ENCODE data around the gene PARP1. TPM values are rescaled to one million over a fixed set of nuclear protein-coding genes. Genes with fewer than 3 reads are reported as not detected.
A peak's percentile ranks its signal among the peaks of the same experiment; 100 is the strongest.
"Not testable (repeated sequence)": the region's sequence is repeated elsewhere in the genome, so short reads cannot be mapped to it uniquely, and the experiment has no call there.

Gene PARP1
- total RNA-seq, 1 donor = 89.4 TPM

- no peak for DNase-seq (ENCODE audit: low read depth)
- H3K4me3 ChIP-seq (ENCODE audit: low read depth, low read length) = no peak overlapping the region
- TF ChIP-seq CTCF (IDR thresholded peaks at IDR 0.05; ENCODE audit: insufficient read depth, low read depth, low read length) = no peak
Observed at GRCh38 chr1:226349081-226349480, 58.8 kb downstream of the PARP1 start.

- no peak for TF ChIP-seq CTCF (IDR thresholded peaks at IDR 0.05; ENCODE audit: insufficient read depth, low read depth, low read length)
- no peak overlapping the region for H3K4me3 ChIP-seq (ENCODE audit: low read depth, low read length)
- DNase-seq (ENCODE audit: low read depth) = no peak
Observed at GRCh38 chr1:226344441-226345259, 63.2 kb downstream of the PARP1 start.

- no peak for TF ChIP-seq CTCF (IDR thresholded peaks at IDR 0.05; ENCODE audit: insufficient read depth, low read depth, low read length)
- DNase-seq (ENCODE audit: low read depth) = no peak
Observed at GRCh38 chr1:226342656-226343055, 65.2 kb downstream of the PARP1 start.

GRCh38 chr1:226340111-226340510 is 67.8 kb downstream of the PARP1 start:
- not testable (repeated sequence) for DNase-seq (ENCODE audit: low read depth); H3K4me3 ChIP-seq (ENCODE audit: low read depth, low read length)

More at GRCh38 chr1:226342656-226343055, 65.2 kb downstream of the PARP1 start:
- H3K4me3 ChIP-seq (ENCODE audit: low read depth, low read length) = no peak overlapping the region

GRCh38 chr1:226337276-226337875 is 70.5 kb downstream of the PARP1 start:
- no peak for DNase-seq (ENCODE audit: low read depth)
- TF ChIP-seq CTCF (IDR thresholded peaks at IDR 0.05; ENCODE audit: insufficient read depth, low read depth, low read length) = no peak

GRCh38 chr1:226335661-226336060 is 72.2 kb downstream of the PARP1 start:
- no peak overlapping the region for H3K4me3 ChIP-seq (ENCODE audit: low read depth, low read length)
- DNase-seq (ENCODE audit: low read depth) = no peak
- TF ChIP-seq CTCF (IDR thresholded peaks at IDR 0.05; ENCODE audit: insufficient read depth, low read depth, low read length) = no peak

More at GRCh38 chr1:226337276-226337875, 70.5 kb downstream of the PARP1 start:
- no peak overlapping the region for H3K4me3 ChIP-seq (ENCODE audit: low read depth, low read length)

- no peak for TF ChIP-seq CTCF (IDR thresholded peaks at IDR 0.05; ENCODE audit: insufficient read depth, low read depth, low read length)
- peak; percentile 72 for DNase-seq (ENCODE audit: low read depth)
- H3K4me3 ChIP-seq (ENCODE audit: low read depth, low read length) = peak overlapping the region; percentile 37
Observed at GRCh38 chr1:226332947-226333346, 74.9 kb downstream of the PARP1 start.
